SHP77 treated with DMSO at 0.1 percent for 48 hours (cell line): ENCODE results near the gene UBE2G2.
A peak's percentile ranks its signal among the peaks of the same experiment; 100 is the strongest.

Experiments used
- DNase-seq: peaks from one replicate; lab custom pipeline; 2025; lab: John Stamatoyannopoulos, UW

UBE2G2 gene

GRCh38 chr21:44801468-44802395 lies at the start of gene UBE2G2:
Gene UBE2G2, minus strand, starts transcription at chr21:44801820. Its CDS starts 72 bp downstream, at chr21:44801748.
- peak; percentile 36 for DNase-seq

GRCh38 chr21:44850905-44851657 lies 49.5 kb upstream of the UBE2G2 start:
- DNase-seq, result no peak

- DNase-seq, result no peak
Observed at GRCh38 chr21:44850208-44850800, 48.7 kb upstream of the UBE2G2 start.

GRCh38 chr21:44849616-44850130 lies 48.1 kb upstream of the UBE2G2 start:
- no peak for DNase-seq

- DNase-seq, result no peak
Observed at GRCh38 chr21:44848821-44849521, 47.4 kb upstream of the UBE2G2 start.

GRCh38 chr21:44847261-44848056 lies 45.8 kb upstream of the UBE2G2 start:
- no peak for DNase-seq

GRCh38 chr21:44846485-44847260 lies 45.1 kb upstream of the UBE2G2 start:
- DNase-seq, result no peak

- DNase-seq, result no peak
Observed at GRCh38 chr21:44846224-44846484, 44.5 kb upstream of the UBE2G2 start.

GRCh38 chr21:44845418-44846223 lies 44.0 kb upstream of the UBE2G2 start:
- DNase-seq, result no peak

GRCh38 chr21:44844256-44844655 lies 42.6 kb upstream of the UBE2G2 start:
- no peak for DNase-seq

GRCh38 chr21:44842721-44843445 lies 41.3 kb upstream of the UBE2G2 start:
- no peak for DNase-seq

- no peak for DNase-seq
Observed at GRCh38 chr21:44842087-44842486, 40.5 kb upstream of the UBE2G2 start.

GRCh38 chr21:44840771-44841170 lies 39.2 kb upstream of the UBE2G2 start:
- no peak for DNase-seq

GRCh38 chr21:44838951-44839350 lies 37.3 kb upstream of the UBE2G2 start:
- no peak for DNase-seq

- DNase-seq, result no peak
Observed at GRCh38 chr21:44838039-44838895, 36.6 kb upstream of the UBE2G2 start.

- DNase-seq, result no peak
Observed at GRCh38 chr21:44837537-44837936, 35.9 kb upstream of the UBE2G2 start.

GRCh38 chr21:44836666-44837471 lies 35.2 kb upstream of the UBE2G2 start:
- no peak for DNase-seq
